ENCODE results near the gene MACIR.

The MACIR gene

DNA sequence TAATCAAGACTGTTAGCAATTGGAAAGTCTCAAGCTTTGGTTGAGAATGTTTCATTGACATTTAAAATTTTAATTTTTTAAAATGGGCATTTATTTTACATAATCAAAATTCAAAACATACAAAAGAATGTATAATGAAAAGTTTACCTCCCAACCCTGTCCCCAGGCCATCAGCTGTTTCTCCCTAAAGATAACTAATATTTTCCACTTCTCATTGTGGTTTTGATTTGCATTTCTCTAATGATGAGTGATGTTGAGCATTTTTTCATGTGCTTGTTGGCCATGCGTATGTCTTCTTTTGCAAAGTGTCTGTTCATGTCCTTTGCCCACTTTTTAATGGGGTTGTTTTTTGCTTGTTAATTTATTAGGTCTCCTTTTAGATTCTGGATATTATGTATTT is 11.4 kb upstream of the MACIR start:
- DNase-seq = no peak

DNA sequence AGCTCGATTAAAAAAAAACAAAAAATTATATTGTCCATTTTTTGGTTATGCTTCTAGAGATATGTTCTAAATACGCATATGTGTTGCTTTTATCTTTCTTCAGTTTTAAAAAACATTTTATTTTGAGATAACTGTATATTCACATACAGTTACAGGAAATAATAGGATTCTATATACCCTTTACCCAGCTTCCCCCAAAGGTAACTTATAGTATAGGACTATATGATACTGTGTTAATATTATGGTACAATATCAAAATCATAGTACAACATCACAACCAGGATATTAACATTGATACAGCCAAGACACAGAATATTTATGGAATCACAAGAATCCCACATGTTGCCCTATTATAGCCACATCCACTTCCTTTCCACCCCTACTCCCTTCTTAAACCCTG is 9.5 kb upstream of the MACIR start:
- no peak for DNase-seq

DNA sequence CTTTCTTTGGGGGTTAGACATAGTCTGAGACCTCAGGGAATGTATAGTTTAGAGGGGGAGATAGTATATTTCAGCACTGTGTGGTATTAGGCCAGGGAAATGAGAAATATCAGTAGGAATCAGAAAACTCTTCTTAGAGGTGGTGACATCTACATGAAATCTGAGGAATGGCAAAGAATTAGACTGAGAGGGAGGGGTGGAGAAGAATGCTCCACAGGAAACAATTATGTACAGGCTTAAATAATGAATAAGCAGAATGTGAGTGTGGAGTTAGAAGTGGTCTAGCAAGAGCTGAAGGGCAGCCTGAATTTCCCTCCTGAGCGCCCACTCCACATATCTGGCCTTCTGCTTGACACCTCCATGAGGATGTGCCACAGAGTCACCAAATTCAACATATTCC is 3.6 kb upstream of the MACIR start:
- DNase-seq = no peak

DNA sequence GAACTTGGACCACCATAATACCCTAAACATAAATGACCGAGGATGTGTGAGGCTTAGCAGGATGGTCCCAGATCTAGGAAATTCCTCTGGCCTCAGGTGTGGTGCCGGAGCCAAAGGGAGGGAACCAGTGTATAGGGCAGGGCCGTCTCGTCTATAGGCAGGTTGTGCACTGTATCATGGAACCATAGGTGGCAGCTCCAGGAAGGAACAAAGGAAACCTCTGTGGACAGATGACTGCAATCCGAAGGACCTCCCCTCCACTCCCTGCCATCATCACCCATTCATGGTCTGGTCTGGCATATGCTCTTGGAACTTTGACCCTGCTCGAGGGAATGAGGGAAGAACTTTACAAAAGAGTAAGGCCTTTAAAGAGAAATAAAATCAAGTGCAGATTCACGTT is 2.9 kb upstream of the MACIR start:
- no peak for DNase-seq

DNA sequence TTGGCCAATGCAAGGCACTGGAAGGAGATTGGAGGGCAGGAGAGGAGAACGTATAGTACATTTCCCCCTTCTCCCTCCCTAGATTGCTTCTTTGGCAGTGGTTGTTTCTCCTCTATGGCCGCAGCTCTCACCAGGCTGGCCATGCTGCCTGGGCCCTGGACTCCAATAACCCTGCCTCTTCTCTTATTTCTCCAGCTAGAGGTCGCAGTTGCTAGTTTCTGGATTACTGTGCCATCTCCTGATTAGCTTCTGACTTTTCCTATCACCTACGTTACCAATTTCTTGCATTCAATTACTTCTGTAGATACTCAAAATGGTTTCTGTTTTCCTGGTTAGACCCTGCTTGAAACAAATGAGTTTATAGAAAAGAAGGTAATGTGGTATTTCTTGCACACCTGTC is 2.4 kb upstream of the MACIR start:
- no peak for DNase-seq

DNA sequence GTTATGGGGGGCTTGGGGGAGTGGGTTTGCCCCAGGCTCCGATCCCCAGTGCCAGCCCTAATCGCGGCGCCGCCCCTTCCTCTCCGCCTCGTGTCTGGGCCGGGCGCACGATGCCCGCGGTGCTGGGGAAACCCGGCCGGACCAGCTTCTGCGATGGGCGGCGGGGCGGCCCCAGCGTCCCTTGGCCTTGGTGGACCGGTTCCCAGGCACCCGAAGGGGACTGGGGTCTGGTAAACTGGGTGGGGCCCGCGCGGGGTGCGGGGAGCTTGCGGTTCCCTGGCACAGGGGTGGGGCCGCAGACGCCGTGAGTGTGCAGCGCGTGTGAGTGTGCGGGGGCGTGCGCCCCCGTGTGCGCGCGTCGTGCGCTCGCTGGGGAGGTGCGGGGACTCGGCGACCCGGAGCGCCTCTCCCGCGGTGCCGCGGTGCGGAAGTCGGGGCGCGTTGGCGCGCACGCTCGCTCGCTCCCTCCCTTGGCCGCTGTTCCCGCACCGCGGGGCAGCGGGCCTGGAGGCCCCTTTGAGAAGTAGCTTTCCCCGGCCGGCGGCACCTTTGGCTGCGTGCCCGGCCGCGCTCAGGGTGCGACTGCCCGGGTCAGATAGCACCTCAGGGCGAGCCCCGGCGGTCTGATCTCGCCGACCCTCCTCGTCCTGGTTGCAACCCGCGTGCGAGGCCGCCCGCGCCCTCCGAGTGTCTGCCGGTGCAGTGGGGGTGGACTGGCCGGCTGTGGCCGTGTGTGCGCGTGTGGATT is 568 bp downstream of the MACIR start:
- DNase-seq = peak; percentile 29

DNA sequence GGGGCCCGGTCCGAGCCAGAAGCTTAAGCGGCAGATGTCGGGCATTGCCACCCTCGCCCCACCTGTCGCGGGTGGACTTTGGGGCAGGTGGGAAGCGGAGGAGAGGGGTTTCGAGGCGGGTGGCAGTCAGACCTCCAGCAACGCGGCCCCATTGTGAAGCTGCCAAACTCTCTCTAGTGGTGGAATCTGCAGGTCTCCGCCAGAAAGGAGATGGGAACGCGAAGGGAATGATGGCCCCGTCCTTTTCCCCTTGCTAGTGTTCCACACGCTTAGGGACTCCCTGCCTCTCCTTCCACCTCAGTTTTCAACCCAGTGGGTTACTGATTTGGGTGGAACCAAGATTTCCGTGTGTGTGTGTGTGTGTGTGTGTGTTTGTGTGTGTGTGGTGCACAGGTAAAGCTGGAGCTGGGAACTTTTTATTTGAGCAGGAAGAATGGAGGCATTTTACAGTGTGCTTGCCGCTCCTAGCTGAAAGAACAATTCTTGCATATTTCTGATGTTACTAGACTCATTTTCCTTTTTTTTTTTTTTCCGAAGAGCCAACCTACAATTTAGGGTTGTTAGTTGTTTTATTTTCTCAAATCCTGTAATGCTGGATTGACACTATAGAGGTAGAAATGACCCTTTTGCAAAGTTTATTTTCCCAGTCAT is 1.3 kb downstream of the MACIR start:
- no peak for DNase-seq

DNA sequence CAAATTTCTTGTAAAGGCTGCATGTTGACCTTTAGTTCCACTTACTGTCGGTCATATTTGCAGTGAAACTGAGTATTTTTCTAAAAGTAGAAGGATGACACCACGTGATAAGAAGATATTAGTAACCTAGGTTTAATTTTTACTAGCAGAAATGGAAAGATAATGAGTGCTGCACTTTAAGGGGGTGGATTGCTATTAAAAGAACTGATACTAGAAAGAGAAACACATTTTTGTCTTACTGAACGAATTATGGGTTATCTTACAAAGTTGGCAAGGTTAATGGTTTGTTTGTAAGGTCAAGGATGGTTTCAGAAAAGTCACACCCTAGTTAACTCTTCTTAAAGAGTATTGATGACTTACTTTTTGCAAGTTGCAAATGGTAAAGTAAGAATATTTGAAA is 2.4 kb downstream of the MACIR start:
- no peak for DNase-seq

DNA sequence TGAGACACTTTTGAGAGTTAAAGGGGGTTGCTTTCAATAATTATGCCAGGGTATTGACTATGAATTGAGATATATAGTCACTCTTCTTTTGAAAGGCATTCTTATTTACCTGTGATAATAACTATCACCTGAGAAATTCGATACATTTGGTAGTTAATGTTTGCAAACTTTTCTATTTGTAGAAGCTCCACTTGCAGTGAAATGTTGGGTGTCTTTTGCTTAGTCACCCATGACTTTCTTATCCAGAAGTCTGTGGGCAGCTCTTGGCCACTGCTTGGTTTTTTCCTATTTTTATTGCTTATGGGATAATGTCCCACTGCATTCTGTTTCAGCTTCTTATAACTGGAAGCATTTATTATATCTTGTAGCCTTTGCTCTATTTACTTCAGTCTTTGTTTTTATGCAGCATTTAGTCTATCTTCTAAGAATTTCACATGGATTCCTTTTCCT is 3.9 kb downstream of the MACIR start:
- no peak for DNase-seq

DNA sequence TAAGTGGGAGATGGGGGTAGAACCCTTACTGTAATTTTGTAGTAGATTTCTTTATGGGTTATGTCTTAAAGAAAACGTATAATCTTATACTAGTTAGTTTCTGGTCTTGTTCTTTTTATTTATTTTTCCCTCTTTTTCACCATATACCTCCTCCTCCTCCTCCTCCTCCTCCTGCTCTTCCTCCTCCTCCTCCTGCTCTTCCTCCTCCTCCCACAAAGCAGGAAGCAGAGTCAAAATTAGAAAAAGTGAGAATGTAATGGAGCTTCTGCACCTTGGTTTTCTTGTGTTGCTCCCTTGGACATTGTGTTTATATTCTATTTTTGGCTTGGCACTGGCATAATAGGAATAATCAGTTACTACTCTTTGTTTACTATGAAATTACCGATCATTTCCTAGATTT is 4.5 kb downstream of the MACIR start:
- no peak for DNase-seq

DNA sequence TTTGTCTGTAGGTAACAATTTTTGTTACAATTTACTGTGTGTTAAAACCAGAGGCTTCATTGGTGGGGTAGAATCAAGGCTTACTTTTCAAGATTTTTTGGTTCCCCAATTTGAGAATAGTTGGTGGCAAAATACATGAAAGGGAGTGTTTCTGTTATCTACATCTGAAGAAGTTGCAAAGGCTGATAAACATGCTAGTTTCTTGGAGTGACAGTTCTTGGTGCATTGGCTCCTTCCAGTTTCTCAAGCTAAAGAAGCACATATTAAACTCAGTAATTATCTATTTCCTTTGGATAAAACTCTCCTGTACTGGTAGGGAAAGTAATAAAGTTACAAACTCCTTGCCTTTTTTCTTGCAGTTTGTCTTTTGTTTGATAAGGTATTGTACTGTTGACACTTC is 5.9 kb downstream of the MACIR start:
- DNase-seq = no peak

DNA sequence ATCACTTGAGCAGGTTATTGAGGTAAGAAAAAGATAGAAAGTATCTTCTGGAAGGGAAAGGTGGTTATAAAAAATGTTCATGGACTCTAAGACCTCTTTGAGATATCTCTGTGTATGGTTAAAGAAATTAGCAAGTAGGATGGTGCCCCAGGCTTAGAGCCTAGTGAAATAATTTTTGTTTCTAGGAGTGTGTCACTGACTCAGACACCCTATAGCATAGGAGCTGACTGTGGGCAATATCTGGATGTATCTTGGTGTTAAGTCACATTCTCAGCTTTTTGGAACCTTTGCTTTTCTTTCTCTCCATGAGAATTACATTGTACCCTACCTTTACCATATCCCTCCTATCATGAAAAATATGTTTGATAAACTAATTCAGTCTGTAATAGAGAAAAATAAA is 12.0 kb downstream of the MACIR start:
- DNase-seq = no peak

DNA sequence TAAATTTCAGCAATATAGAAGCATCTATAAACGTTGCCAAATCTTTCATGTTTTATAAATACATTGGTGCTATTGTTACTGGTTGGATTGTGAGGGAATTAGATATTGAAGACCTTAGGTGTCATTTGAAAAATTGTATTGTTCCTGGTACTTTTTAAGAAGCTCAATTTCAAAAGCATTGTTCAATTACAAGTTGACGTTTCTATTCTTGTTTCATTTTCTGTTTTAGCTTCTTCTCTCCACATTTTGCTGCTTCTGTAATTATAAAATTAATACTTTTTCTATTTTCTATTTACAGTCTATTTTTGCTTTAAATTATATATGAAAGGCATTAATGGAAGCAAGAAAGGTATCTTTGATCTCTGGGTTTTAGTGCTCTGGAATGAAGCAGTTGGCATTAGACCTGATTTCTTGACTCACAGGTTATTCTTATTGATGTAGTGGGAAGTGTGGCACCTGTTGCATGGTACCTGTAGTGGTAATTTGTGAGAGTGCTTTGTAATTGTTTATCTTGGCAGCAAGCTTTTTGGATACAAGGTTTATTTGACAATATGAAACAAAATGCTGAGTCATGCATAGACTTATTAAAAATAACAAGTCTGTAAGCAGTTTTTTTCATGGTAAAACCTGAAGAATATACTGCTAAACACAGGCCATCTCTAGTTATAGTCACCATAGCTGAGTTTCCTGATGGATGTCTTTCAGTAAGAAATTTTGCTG is 13.2 kb downstream of the MACIR start:
- DNase-seq = no peak

DNA sequence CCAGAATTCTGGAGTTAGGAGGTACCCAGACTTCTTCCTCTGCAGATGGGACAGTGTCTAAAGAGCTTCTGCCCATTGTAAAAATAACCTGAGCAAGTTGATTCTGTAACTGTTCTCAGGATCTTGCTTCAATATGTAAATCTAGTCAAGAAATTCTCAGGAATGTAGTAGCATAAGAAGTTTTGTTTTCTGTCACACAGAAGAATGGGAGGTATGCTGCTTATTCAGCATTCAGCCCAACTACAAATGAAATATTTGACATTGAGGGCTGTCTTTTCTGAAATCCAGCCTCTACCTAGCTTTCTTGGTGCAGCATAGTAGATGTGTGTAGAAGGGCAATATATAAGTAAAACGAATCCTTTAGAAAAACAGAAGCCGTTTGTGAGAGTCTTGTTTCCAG is 13.8 kb downstream of the MACIR start:
- no peak for DNase-seq

DNA sequence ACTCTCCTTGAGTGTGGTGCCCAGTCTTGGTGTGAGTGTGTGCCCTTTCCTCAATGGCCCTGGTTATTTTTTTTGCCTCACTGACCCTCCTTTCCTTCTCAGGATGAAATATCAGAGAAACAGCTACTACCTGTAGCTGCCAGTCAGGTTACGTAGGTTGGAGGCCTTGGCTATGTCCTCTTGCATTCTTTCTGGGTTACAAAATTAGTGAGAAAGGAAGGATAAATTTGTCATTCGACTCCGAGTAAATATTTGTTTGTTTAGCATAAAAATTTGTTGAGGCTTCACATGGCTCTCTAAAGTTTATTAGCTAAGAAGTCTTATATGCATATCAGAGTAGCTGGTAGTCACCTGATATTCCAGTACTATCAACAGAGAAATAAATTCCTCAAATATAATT is 15.4 kb downstream of the MACIR start:
- DNase-seq = no peak

DNA sequence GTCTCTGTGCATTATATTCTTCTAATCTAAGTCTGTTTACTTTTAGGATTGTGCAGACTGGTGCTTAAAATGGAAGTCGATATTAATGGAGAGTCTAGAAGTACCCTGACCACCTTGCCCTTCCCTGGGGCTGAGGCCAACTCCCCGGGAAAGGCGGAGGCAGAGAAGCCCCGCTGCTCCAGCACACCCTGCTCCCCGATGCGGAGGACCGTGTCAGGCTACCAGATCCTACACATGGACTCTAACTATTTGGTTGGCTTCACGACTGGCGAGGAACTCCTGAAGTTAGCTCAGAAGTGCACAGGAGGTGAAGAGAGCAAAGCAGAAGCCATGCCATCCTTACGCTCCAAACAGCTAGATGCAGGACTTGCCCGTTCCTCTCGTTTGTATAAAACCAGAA is 17.3 kb downstream of the MACIR start:
- DNase-seq = no peak

DNA sequence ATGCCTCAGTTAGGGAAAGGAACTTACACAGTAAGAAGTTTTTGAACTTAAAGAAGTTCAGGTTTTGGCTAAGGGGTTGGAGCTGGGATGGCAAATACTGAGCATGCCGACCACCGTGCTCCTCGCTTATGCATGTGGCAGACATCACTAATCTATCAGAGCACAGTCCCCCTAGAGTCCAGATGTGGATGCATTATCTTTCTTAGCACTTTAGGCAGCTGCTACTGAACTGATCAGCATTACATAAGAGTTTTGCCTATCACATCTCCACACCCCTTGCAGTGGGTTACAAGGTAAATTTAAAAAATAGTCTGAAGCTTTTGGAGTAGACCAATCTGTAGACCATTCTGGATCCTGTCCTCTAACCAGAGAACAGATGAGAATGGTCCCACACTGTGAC is 22.4 kb downstream of the MACIR start:
- no peak for DNase-seq

DNA sequence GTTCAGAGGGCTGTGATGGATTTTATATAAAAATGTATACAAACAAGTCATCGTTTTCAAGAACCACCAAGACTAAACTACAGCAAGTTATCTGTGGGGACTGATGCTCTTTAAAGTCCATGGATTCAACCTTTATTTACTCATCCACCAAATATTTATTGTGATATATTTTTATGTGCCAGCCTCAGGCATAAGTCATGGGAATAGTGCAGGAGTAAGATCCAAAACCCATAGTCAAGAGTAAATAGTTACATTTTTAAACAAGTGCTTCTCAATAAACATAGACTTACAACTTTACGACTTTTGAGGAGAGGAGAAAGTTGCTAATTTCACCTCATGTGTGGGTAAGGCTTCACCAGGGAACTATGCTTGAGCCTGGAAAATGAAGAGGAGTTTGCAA is 24.6 kb downstream of the MACIR start:
- no peak for DNase-seq

DNA sequence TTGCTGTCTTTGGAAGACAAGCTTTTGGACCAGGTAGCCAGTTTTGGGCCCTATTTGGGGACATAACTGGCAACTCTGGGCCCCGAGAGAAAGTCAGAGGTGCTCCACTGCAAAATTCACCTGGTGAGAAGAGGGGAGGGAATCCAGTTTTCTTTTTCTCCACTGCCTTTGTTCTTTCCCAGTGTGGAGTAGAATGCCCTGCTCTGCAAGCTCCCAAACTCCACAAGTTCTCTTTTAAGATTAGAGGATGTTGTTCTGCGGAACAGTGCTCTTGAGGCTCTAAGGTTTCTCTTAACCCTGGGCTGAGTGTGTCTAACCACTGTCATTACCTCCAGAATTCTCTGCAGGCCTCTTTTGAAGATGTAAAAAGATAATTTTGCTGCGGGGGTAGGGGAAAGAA is 25.3 kb downstream of the MACIR start:
- no peak for DNase-seq

DNA sequence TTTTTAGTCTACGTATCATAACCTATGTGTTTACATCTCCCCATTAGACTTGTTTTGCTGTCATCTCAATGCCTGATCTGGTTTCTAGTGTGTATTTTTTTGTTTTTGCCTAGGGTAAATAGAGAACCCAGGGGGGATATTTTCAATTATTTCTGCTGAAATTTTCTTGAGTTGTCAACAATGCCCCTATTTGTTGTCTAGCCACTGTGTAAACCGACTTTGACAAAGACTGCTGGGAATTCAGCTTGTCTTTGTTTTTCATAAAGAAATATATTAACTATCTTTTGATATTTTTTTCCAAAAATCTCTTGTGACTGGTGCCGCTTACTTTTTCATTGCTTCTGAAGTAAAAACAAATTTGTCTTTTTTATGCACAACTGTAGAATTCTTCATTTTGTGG is 28.1 kb downstream of the MACIR start:
- DNase-seq = no peak

DNA sequence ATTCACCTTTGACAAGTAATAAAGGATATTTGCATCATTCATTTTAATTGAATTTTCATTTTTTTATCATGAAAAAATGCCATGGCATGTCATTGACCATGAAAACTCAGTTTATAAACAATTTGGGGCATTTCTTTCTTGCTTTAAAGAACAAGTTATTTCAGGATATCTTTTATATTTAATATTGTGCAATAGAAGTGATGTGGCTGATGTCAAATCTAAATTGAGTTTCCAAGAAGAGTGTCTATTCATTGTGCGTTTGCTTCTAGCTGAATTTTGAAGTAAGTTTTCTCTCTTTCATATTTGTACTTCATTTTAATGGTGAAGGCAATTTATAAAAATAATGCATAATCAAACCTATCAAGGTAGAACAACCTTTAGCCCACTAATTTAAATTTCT is 30.5 kb downstream of the MACIR start:
- no peak for DNase-seq

DNA sequence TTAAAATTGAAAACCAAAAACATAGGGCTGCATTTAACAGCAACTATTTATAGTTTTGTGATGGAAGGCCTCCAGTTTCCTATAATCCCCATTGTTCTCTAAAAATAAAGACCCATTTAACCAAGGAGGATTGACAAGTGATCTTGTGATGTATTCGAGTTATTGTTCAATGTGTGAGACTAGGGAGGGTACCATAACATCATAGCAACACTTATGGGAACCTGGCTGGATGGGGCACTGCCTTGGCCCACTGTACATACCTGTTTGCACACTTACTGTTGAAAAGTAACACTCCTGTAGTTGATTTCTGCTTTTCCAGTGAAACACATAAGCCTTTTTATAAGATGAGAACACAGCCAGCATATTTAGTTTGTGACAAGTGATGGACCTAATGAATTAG is 32.3 kb downstream of the MACIR start:
- DNase-seq = no peak

DNA sequence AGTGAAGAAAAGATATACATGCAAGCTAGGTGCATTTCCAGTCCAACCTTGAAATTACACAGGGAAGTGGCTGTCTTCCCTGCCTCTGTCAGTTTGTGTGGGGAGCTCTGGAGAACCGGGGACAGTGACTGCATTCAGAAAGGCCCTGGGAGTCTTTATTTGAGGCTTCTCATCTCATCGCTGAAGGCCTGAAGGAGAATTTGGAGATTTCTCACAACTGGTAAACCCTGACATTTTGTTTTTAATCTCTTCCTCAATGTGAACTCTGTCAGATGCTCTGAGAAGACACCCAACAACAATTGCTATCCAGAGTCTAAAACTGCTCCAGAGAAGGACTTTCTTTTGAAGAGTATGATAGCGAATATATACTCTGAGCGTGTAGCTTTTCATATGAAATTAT is 33.0 kb downstream of the MACIR start:
- DNase-seq = no peak

DNA sequence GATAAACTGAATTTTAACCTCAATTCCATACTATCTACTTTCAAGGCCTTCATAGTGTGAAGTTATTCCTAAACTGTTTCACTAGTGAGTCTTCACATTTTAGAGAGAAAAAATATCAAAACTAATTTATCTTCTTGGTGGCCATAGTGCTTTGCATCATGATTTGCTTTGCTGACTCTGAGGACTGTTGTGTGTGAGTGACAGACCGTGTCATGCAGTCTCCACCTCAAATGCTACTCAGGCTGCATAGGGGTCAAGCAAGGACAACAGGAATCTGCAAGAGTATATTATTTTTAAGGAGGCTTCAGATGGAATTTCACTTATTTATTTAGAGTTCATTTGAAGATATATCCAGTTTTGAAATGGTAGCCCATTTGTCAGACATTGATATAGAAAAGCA is 34.5 kb downstream of the MACIR start:
- DNase-seq = no peak
